ENCODE data around the gene TMEM184A.

The TMEM184A gene

GRCh38 chr7:1493129-1493528 is 62.9 kb downstream of the TMEM184A start:
- Histone ChIP-seq H3K36me3 (ENCODE audit: insufficient read depth, low read length) (peaks cover 4% of the 10 kb centered on the region; the same call in 1 of the 2 replicates), H3K9me3 (ENCODE audit: low read depth, low read length) (no peaks in the 10 kb centered on the region), H3K27ac (no peak overlapping the region), H3K4me3 (no peak overlapping the region), H3K9ac (ENCODE audit: insufficient read length) (no peak overlapping the region)
- no peak for TF ChIP-seq POLR2AphosphoS5 (IDR thresholded peaks at IDR 0.05; ENCODE audit: borderline replicate concordance, low read depth, low read length)
- TF ChIP-seq FOXP2 (optimal IDR thresholded peaks at IDR 0.05; ENCODE audit: control extremely low read depth, extremely low read length, insufficient read depth) = no peak
- no peak for TF ChIP-seq EZH2 (IDR thresholded peaks at IDR 0.05)
- DNase-seq (ENCODE audit: low read depth, low spot score) = no peak

- DNase-seq (ENCODE audit: low read depth, low spot score) = no peak
- Histone ChIP-seq H3K36me3 (ENCODE audit: insufficient read depth, low read length) (peaks cover 4% of the 10 kb centered on the region; the same call in 1 of the 2 replicates), H3K27ac (no peak overlapping the region), H3K9me3 (ENCODE audit: low read depth, low read length) (no peaks in the 10 kb centered on the region), H3K9ac (ENCODE audit: insufficient read length) (no peak overlapping the region), H3K4me3 (no peak overlapping the region)
- no peak for TF ChIP-seq POLR2AphosphoS5 (IDR thresholded peaks at IDR 0.05; ENCODE audit: borderline replicate concordance, low read depth, low read length)
- no peak for TF ChIP-seq EZH2 (IDR thresholded peaks at IDR 0.05)
- no peak for TF ChIP-seq FOXP2 (optimal IDR thresholded peaks at IDR 0.05; ENCODE audit: control extremely low read depth, extremely low read length, insufficient read depth)
Measured at GRCh38 chr7:1492640-1493039, 63.4 kb downstream of the TMEM184A start.

Measured in SK-N-MC (cell line).